EL (cell line): Measurements from ENCODE around the gene ERFL.
"Not testable (repeated sequence)": the region's sequence is repeated elsewhere in the genome, so short reads cannot be mapped to it uniquely, and the experiment has no call there.

Experiments used
- DNase-seq: peaks from one replicate; pipeline ENCODE4 v3.0.0-alpha.2; 2016

The ERFL gene

DNA sequence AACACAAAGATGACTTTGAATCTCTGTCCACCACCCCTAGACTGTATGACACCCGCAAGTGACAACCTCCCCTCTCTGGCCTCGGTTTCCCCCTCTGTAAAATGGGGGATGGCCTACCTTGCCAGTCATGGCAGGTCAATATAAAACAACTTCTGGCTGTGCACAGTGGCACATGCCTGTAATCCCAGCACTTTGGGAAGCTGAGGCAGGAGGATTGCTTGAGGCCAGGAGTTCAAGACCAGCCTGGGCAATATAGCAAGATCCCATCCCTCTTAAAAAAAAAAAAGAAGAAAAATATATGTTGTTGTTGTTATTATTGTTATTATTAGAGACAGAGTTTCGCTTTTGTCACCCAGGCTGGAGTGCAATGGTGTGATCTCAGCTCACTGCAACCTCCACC, 52.3 kb downstream of the ERFL start:
- DNase-seq: not testable (repeated sequence)

GRCh38 chr19:41872775-41873647, 55.2 kb downstream of the ERFL start:
- peak; percentile 66 for DNase-seq

- no peak for DNase-seq
Observed at GRCh38 chr19:41872384-41872774, 55.9 kb downstream of the ERFL start.

- DNase-seq: peak; percentile 30
Observed at GRCh38 chr19:41871573-41872383, 56.5 kb downstream of the ERFL start.

DNA sequence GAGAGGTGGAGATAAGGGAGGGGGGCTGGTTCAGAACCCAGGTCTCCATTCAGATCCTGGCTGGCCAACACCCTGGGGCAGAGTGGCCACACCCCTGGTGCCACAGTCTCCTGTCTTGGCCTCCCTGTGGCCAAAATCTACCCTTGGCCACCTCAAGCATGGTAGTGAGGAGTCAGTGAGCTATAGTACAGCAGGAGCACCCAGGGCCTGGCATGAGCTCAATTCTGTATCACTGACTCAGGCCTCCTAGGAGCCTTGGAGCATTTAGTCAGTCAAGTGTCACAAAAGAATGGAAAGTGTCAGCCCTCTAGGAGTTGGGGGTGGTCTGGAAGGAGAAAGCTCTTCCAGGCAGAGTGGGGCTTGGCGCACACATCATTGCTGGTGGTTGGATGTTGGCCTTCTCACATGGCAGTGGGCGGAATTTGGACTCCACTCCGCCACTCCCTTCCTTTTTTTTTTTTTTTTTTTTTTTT, 57.8 kb downstream of the ERFL start:
- DNase-seq: peak; percentile 47

DNA sequence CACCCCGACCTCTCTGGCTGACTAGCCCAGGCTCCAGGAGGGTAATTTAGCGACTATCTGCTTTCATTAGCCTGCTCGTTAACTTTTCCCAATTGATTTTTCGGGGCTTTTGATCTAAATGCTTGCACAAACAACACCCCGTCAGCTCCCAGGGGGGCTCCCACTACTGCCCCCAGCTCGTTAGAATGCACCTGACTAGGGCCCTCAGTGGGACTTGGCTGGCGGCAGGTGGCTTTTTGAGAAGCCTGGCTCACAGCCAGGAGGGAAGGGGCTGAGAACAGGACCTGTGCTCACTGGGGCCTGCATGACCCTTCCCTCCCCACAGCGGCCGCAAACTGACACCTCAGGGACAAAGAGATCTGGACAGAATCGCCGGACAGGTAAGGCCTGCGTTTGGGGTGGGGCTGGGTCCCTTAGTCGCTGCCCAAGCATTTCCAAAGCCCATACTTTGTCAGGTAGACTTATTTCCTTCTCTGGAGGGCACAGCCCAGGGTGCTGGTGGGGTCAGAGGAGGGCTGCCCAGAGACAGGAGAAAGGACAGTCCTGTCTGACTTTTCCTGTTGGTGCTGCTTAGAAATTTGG, 58.8 kb downstream of the ERFL start:
- DNase-seq: no peak

DNA sequence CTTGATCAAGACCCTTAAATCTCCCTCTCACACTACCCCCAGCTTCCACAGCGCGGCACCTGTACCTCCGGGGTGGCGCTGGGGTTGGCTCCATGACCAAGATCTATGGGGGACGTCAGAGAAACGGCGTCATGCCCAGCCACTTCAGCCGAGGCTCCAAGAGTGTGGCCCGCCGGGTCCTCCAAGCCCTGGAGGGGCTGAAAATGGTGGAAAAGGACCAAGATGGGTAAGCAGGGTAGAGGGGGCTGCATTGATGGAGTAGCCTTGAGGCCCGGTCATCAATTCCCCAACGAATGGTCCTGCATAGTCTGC, 59.3 kb downstream of the ERFL start:
- DNase-seq: no peak

DNA sequence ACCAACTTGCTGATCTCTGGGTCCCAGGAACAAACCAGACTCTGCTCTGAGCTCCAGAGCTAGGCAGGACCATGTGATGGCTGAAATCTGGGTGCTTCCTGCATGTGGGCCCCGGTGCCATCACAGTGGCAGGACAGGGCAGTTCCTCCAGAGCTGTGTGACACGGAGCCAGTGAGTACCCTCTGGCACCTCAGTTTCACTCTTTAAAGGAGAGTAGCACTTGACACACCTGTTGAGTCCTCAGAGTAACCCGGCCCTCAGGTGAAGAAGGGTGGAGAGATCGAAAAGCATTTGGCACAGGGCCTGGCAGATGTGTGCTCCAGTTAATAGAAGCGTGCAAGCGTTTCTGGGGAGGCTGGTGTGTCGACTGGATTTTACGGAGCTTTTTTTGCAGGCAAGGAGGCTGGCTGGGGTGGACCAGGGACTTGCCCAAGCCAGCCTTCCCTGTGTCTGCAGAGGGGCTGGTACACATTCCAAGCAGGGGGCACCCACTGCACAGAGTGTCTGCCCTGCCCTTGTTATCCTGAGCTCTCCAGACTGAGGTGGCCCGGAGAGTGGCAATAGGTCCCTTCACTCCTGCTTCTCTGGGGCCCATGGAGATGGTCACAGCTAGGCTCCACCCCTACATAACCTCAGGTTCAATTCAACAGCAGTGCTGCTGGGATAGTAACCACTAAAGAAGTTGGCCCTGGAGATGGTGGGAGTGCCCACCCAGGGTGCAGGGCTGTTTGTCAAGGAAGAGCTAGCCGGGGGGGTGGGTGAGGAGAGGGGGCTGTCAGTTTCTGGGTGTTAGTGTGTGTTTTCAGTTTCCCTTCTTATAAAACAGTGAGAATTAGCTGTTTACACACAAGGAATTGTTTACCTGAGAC, 59.9 kb downstream of the ERFL start:
- DNase-seq: no peak

DNA sequence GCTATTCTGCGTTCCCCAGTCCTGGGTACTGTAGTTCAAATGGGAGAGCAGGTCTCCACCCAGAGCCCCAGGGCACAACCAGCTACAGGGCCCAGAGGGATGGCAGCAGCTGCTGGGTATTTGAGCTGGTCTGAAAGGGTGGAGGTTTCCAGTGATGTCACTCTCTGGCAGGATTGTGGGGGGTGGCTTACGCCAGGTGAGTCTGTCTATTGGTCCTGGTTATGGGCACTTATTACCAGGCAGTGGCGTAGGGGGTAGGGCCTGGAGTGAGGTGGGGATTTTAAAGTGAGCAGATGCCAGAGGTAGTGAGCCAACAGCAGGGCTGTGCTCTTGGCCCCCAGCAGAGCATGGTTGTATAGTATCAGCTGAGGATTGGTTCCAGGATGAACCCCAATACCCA, 62.0 kb downstream of the ERFL start:
- peak; percentile 28 for DNase-seq

DNA sequence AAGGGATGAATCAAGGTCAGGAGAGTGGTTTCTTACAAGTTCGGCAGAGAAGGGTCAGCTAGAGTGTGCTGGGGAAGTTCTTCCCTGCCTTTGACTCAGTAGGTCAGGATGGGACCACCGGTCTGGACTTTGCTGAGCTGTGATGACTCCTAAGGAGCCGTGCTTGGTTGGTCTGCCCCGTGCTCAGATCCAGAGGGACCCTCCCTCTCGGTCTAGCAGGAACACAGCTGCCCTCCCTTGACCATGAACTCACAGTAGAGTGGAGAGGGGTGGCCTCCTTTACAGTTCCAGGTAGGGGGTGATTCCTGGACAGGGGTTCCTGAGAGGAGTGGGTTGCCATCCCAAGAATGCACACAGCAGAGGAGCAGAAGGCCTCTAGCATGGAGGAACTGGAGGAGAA, 63.9 kb downstream of the ERFL start:
- no peak for DNase-seq

DNA sequence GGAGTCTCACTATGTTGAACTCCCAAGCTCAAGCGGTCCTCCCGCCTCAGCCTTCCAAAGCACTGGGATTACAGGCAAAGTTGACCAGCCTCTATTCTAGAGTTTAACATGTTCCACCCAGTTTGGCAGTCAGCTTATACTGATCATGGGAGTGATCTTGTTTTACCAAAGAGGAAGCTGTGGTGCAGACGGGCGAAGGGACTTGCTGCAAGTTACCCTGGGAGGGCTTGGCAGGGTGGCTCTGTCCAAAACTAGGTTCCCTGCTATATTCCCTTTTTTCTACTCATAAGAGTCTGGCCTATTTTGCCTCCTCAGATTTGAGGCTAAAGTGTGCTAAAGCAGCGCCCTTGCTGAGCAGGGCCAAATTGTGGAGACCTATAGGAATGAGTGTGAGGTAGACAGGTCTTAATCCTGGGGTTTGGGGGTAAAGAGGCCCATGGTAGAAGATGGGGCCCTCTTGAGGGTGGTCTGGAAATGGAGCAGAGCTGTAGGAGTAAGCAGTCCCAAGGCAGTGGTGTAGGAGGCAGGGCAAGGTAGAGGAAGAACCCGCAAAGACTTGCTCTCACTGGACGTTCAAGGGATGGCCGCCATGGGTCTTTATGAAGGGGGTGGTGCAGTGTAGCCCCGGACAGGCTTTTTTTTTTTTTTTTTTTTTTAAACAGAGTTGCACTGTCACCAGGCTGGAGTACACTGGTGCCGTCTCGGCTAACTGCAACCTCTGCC, 64.9 kb downstream of the ERFL start:
- no peak for DNase-seq

DNA sequence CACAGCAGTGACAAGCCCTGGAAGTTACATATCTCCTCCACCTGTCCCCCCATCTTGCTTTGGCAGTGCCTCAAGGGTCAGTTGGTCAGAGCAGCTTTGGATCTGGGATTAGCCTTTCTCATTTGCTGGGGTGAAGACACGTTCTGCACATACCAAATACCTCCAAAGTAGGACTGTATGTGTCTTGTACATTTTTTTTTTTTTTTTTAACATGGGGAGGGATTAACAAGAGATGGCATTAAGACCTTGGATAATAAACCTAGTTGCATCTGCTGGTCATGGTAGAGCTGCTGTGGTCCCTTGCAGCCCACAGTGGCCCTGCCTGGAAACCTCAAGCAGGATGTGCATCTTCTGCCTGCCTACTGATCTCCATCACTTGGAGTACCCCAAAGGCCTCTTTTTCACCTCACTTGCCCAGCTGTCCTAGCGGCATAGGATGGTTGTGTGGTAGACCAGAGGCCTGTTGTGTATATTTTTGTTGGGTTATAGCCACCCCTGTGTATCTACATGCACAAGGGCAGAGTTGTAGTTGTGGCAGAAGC, 65.7 kb downstream of the ERFL start:
- no peak for DNase-seq

GRCh38 chr19:41861846-41862245, 66.4 kb downstream of the ERFL start:
- DNase-seq: no peak

GRCh38 chr19:41861116-41861768, 67.0 kb downstream of the ERFL start:
- DNase-seq: no peak

DNA sequence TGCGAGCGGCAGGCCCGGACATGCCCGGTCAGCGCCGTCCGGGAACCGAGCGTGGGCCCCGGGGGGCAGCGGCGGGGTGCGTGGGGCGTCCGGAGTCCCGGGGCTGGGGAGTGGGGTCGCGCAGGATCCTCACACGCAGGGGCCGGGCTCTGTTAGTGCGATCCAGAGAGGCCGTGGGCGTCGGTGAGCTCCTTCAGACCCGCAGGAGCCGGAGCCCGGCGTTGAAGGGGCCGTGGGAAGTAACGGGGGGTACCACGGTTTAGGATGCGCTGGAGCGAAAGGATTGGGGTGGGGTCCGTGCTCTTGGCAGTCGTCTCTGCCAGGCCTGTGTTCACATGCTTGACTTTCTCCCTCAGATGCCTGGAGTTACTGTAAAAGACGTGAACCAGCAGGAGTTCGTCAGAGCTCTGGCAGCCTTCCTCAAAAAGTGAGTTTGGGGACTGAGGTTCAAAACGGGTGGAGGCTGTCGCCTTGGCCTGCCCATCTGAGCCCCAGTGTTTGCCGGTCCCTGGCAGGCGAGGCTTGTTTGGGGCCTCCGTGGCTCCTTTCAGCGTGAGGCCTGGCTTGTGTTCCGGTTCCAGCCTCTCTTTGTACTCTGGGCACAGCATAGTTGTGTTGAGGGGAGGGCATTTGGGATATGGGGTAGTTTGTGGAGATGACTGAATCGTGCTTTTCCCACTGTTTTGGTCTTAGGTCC, 67.7 kb downstream of the ERFL start:
- no peak for DNase-seq

GRCh38 chr19:41859618-41860418, 68.4 kb downstream of the ERFL start, which contains the start of gene RPS19:
Gene RPS19 (plus strand): TSS chr19:41860255. CDS start chr19:41860775, 520 bp downstream.
- peak; percentile 99 for DNase-seq

GRCh38 chr19:41859213-41859617, 69.0 kb downstream of the ERFL start:
- DNase-seq: no peak
